IMR-90 (cell line): ENCODE data around the gene TNFSF12. TPM values are rescaled to one million over a fixed set of nuclear protein-coding genes. Genes with fewer than 3 reads are reported as not detected.

Experiments
- ATAC-seq: fragments of 200-7000 bp; cut with Tn5 transposase; 2 replicates; pipeline ENCODE4 v1.9.1; 2020; ENCODE audit warnings: low read depth, mild to moderate bottlenecking, moderate library complexity
- BruUV-seq: library from RNA; stranded (reverse); fragments of 400-500 nt; replicated peaks from 2 replicates; lab custom pipeline; 2021; lab: Mats Ljungman, UMichigan
- CTCF ChIA-PET: fragments of 300-600 bp; formaldehyde crosslinking; extraction: SDS; loops from one replicate; lab custom pipeline; 2021; ENCODE audit warnings: antibody characterized with exemption; lab: Yijun Ruan, JAX
- POLR2A ChIA-PET: fragments of 300-600 bp; sonication (Branson Sonifier 250); formaldehyde crosslinking; loops from one replicate; lab custom pipeline; 2022; ENCODE audit warnings: antibody characterized with exemption; ENCODE audit not compliant: unreplicated experiment; lab: Charles Lee
- DNase-seq: peaks from one replicate; pipeline ENCODE4 v3.0.0; 2013
- H2AFZ ChIP-seq: replicated peaks from 2 replicates; pipeline ENCODE3; 2013; ENCODE audit warnings: low read length, mild to moderate bottlenecking; ENCODE audit not compliant: poor library complexity
- H2AK5ac ChIP-seq: 2 replicates; pipeline ENCODE4 v1.6.1; 2013; ENCODE audit warnings: low read depth, low read length, inconsistent platforms
- H2AK9ac ChIP-seq: replicated peaks from 2 replicates; pipeline ENCODE3; 2013; ENCODE audit warnings: mild to moderate bottlenecking, low read depth, low read length, moderate library complexity; ENCODE audit not compliant: poor library complexity
- H2BK120ac ChIP-seq: 2 replicates; pipeline ENCODE4 v1.6.1; 2013; ENCODE audit warnings: low read depth, low read length, inconsistent platforms
- H2BK15ac ChIP-seq: 3 replicates; pipeline ENCODE4 v1.6.1; 2013; ENCODE audit warnings: low read depth, low read length, inconsistent platforms
- H2BK20ac ChIP-seq: 2 replicates; pipeline ENCODE4 v1.6.1; 2013; ENCODE audit warnings: low read depth, mild to moderate bottlenecking, inconsistent platforms, low read length, moderate library complexity
- H2BK5ac ChIP-seq: 2 replicates; pipeline ENCODE4 v1.6.1; 2013; ENCODE audit warnings: mild to moderate bottlenecking, low read depth, low read length, inconsistent platforms; ENCODE audit not compliant: poor library complexity, severe bottlenecking
- H3K14ac ChIP-seq: replicated peaks from 2 replicates; pipeline ENCODE4 v1.6.1; 2013; ENCODE audit warnings: low read depth, low read length, inconsistent platforms
- H3K18ac ChIP-seq: 2 replicates; pipeline ENCODE4 v1.6.1; 2013; ENCODE audit warnings: low read depth, low read length, control low read depth
- H3K23ac ChIP-seq: 2 replicates; pipeline ENCODE4 v1.6.1; 2013; ENCODE audit warnings: low read depth, low read length, inconsistent platforms
- H3K27ac ChIP-seq: 2 replicates; pipeline ENCODE4 v1.5.1; 2013; ENCODE audit warnings: mild to moderate bottlenecking, control low read depth, low read length; ENCODE audit not compliant: insufficient read depth
- H3K27me3 ChIP-seq: 2 replicates; pipeline ENCODE4 v1.6.1; 2013; ENCODE audit warnings: low read length; ENCODE audit not compliant: control insufficient read depth, insufficient read depth
- H3K36me3 ChIP-seq: 2 replicates; pipeline ENCODE4 v1.6.1; 2013; ENCODE audit warnings: low read length, mixed read lengths; ENCODE audit not compliant: control insufficient read depth, insufficient read depth
- H3K4ac ChIP-seq: 2 replicates; pipeline ENCODE4 v1.6.1; 2013; ENCODE audit warnings: low read depth, low read length, inconsistent platforms
- H3K4me1 ChIP-seq: 2 replicates; pipeline ENCODE4 v1.6.1; 2013; ENCODE audit warnings: low read length, mixed read lengths; ENCODE audit not compliant: control insufficient read depth, insufficient read depth
- H3K4me2 ChIP-seq: 2 replicates; pipeline ENCODE4 v1.6.1; 2013; ENCODE audit warnings: low read depth, mild to moderate bottlenecking, control low read depth, low read length, moderate library complexity
- H3K4me3 ChIP-seq: 2 replicates; pipeline ENCODE4 v1.5.1; 2013; ENCODE audit warnings: low read depth, mild to moderate bottlenecking, control low read depth, low read length, moderate library complexity; ENCODE audit not compliant: insufficient read depth
- H3K56ac ChIP-seq: 2 replicates; pipeline ENCODE4 v1.6.1; 2013; ENCODE audit warnings: low read length, inconsistent platforms; ENCODE audit not compliant: insufficient read depth; ENCODE audit errors: extremely low read depth
- H3K79me1 ChIP-seq, 2 experiments: 2 replicates each; pipeline ENCODE4 v1.6.1; 2013; ENCODE audit warnings: low read length in 2 of 2, inconsistent platforms in 1 of 2, low read depth in 1 of 2
- H3K9ac ChIP-seq: 2 replicates; pipeline ENCODE4 v1.6.1; 2013; ENCODE audit warnings: low read depth, low read length, control low read depth
- H3K9me1 ChIP-seq: 2 replicates; pipeline ENCODE4 v1.6.1; 2013; ENCODE audit warnings: low read length, inconsistent platforms; ENCODE audit not compliant: insufficient read depth
- H3K9me3 ChIP-seq: 2 replicates; pipeline ENCODE4 v1.6.1; 2013; ENCODE audit warnings: low read length; ENCODE audit not compliant: control insufficient read depth, insufficient read depth
- H4K20me1 ChIP-seq: 2 replicates; pipeline ENCODE4 v1.6.1; 2013; ENCODE audit warnings: low read length, inconsistent platforms; ENCODE audit not compliant: insufficient read depth
- H4K5ac ChIP-seq: 2 replicates; pipeline ENCODE4 v1.6.1; 2013; ENCODE audit warnings: mild to moderate bottlenecking, low read depth, low read length, control low read depth
- H4K8ac ChIP-seq, 2 experiments: 2 replicates each; pipeline ENCODE4 v1.6.1; 2013; ENCODE audit warnings: low read depth in 2 of 2, low read length in 2 of 2, control low read depth in 1 of 2, inconsistent platforms in 1 of 2
- H4K91ac ChIP-seq: 2 replicates; pipeline ENCODE4 v1.6.1; 2013; ENCODE audit warnings: low read depth, low read length, inconsistent platforms; ENCODE audit not compliant: insufficient read depth
- BHLHE40 ChIP-seq: fragments of 150-350 bp; IDR thresholded peaks from 2 replicates; pipeline ENCODE4 v1.6.1; 2016; ENCODE audit warnings: mild to moderate bottlenecking, low read depth, low read length
- CEBPB ChIP-seq: IDR thresholded peaks from 2 replicates; pipeline ENCODE4 v1.6.1; 2012; ENCODE audit warnings: low read depth, low read length, improper control_type of control experiment
- CHD1 ChIP-seq: IDR thresholded peaks from 2 replicates; pipeline ENCODE4 v1.6.1; 2012; ENCODE audit warnings: low read depth, low read length, improper control_type of control experiment
- ELK1 ChIP-seq: fragments of 150-350 bp; IDR thresholded peaks from 2 replicates; pipeline ENCODE4 v1.6.1; 2016; ENCODE audit warnings: low read depth, mild to moderate bottlenecking, low read length, moderate library complexity, borderline replicate concordance
- FOS ChIP-seq: fragments of 150-350 bp; IDR thresholded peaks from 2 replicates; pipeline ENCODE4 v1.6.1; 2016; ENCODE audit warnings: low read depth, low read length
- MAZ ChIP-seq: IDR thresholded peaks from 2 replicates; pipeline ENCODE4 v1.6.1; 2012; ENCODE audit warnings: low read depth, mild to moderate bottlenecking, low read length, improper control_type of control experiment, moderate library complexity, borderline replicate concordance
- MXI1 ChIP-seq: IDR thresholded peaks from 2 replicates; pipeline ENCODE4 v1.6.1; 2012; ENCODE audit warnings: low read depth, mild to moderate bottlenecking, low read length, moderate library complexity, borderline replicate concordance
- RAD21 ChIP-seq: IDR thresholded peaks from 2 replicates; pipeline ENCODE4 v1.6.1; 2012; ENCODE audit warnings: low read length, improper control_type of control experiment
- RCOR1 ChIP-seq: IDR thresholded peaks from 2 replicates; pipeline ENCODE4 v1.6.1; 2012; ENCODE audit warnings: mild to moderate bottlenecking, low read length, improper control_type of control experiment; ENCODE audit not compliant: insufficient replicate concordance
- RFX5 ChIP-seq: IDR thresholded peaks from 2 replicates; pipeline ENCODE4 v1.8.0; 2012; ENCODE audit warnings: low read depth, mild to moderate bottlenecking, low read length, moderate library complexity
- SMC3 ChIP-seq: fragments of 150-350 bp; IDR thresholded peaks from 2 replicates; pipeline ENCODE4 v1.6.1; 2016; ENCODE audit warnings: low read depth, mild to moderate bottlenecking, antibody characterized with exemption, low read length, moderate library complexity
- WGBS, 2 experiments: methylation state at CpG; one replicate each; pipeline versions ENCODE4 v1.1.5 to v1.1.7; 2013; ENCODE audit warnings: missing lambda C conversion rate in 2 of 2; ENCODE audit not compliant: insufficient read length in 1 of 2; ENCODE audit errors: extremely low coverage in 2 of 2; 5-methylcytosine and 5-hydroxymethylcytosine counted together
- dilution Hi-C: fragments of 300-500 bp; cut with HindIII; formaldehyde crosslinking; loops from one replicate; pipeline ENCODE4 v1.14.3; 2018; ENCODE audit warnings: low sequenced_read_pairs; ENCODE audit not compliant: unreplicated experiment
- in situ Hi-C: fragments of 300-500 bp; cut with MboI; formaldehyde crosslinking; loops from 3 replicates; pipeline ENCODE4 v1.14.3; 2019; ENCODE audit warnings: low sequenced_read_pairs, inconsistent platforms, mixed read lengths
- intact Hi-C: fragments of 100-400 bp; cut with micrococcal nuclease; formaldehyde crosslinking; loops from 2 replicates; pipeline ENCODE4 v1.10.0; 2022
- polyA plus RNA-seq, 3 experiments: library from polyadenylated mRNA; depleted of rRNA; stranded (reverse); fragments of >200 nt; gene quantifications; 2 replicates each; pipeline ENCODE4 v1.2.3, GENCODE V29; 2012; ENCODE audit warnings: low replicate concordance in 1 of 3
- total RNA-seq: library from RNA; depleted of rRNA; stranded (reverse); fragments of >200 nt; gene quantifications from 2 replicates; pipeline ENCODE4 v1.2.3, GENCODE V29; 2012
- TF ChIP-seq, protein P1 (sequence below): conservative IDR thresholded peaks from 2 replicates; pipeline ENCODE4 v1.5.1; 2012; ENCODE audit warnings: mild to moderate bottlenecking, low read depth, low read length, improper control_type of control experiment
- TF ChIP-seq, protein P2 (sequence below): fragments of 150-350 bp; IDR thresholded peaks from 2 replicates; pipeline ENCODE4 v1.6.1; 2017; ENCODE audit warnings: mild to moderate bottlenecking, antibody characterized with exemption, low read length, low read depth

The TNFSF12 gene
- total and polyA plus RNA-seq, 2 of the 4 experiments (the other 2 are of a cell fraction), result 2.7 to 22.0 TPM

DNA sequence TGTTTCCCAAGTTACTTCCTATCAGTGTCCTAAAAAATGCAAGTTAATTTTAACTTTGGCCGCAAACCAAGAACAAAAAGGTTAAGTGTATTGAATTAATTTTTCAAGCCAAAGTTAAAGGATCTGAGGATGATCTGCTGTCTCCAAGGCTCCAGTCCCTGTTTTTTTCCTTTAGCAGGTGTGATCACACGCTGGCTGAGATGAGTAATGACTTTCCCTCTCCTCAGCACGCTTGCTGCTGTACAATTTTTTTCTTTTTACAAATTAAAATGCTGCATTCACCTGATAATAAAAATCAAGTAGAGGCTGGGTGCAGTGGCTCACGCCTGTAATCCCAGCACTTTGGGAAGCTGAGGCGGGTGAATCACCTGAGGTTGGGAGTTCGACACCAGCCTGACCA, 3.9 kb upstream of the TNFSF12 start:
- CTCF ChIA-PET, result no interaction called here
- in situ Hi-C loops (loop anchor here (25.0 kb wide), 1 partner anchor 483 kb away; no protein-coding TSS in a partner anchor), dilution Hi-C loops (no loop called here)

More for the DNA sequence above, 3.9 kb upstream of the TNFSF12 start:
- Histone ChIP-seq H3K4me2 (no peak overlapping the region), H3K4me3 (no peak overlapping the region), H2BK15ac (no peak overlapping the region), H4K5ac (no peak overlapping the region), H3K27ac (no peak overlapping the region), H2AK9ac (no peak overlapping the region), H3K18ac (no peak overlapping the region), H3K4ac (no peak overlapping the region), H3K9me1 (peaks cover 5% of the 10 kb centered on the region; the same call in 1 of the 2 replicates), H4K91ac (no peak overlapping the region), H3K79me1 (peaks cover 0 to 13% of the 10 kb centered on the region in 2 experiments; a peak in 2 of 4 replicates), H2AK5ac (no peak overlapping the region), H2BK5ac (no peak overlapping the region), H3K9ac (no peak overlapping the region), H3K9me3 (no peaks in the 10 kb centered on the region), H2BK120ac (no peak overlapping the region), H4K20me1 (no peaks in the 10 kb centered on the region), H3K4me1 (peaks cover 8% of the 10 kb centered on the region), H3K27me3 (peaks cover 12% of the 10 kb centered on the region), H2AFZ (no peak overlapping the region), H4K8ac (no peak overlapping the region), H3K14ac (no peak overlapping the region), H3K56ac (no peak overlapping the region), H3K36me3 (no peaks in the 10 kb centered on the region), H2BK20ac (no peak overlapping the region), H3K23ac (no peak overlapping the region)
- TF ChIP-seq SMC3 (no peak), CHD1 (no peak), BHLHE40 (no peak), FOS (no peak), CEBPB (no peak), RCOR1 (no peak), MXI1 (no peak), RAD21 (no peak), ELK1 (no peak), MAZ (no peak), RFX5 (no peak)
- TF ChIP-seq, protein P1, sequence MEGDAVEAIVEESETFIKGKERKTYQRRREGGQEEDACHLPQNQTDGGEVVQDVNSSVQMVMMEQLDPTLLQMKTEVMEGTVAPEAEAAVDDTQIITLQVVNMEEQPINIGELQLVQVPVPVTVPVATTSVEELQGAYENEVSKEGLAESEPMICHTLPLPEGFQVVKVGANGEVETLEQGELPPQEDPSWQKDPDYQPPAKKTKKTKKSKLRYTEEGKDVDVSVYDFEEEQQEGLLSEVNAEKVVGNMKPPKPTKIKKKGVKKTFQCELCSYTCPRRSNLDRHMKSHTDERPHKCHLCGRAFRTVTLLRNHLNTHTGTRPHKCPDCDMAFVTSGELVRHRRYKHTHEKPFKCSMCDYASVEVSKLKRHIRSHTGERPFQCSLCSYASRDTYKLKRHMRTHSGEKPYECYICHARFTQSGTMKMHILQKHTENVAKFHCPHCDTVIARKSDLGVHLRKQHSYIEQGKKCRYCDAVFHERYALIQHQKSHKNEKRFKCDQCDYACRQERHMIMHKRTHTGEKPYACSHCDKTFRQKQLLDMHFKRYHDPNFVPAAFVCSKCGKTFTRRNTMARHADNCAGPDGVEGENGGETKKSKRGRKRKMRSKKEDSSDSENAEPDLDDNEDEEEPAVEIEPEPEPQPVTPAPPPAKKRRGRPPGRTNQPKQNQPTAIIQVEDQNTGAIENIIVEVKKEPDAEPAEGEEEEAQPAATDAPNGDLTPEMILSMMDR, result no peak
- TF ChIP-seq, protein P2, sequence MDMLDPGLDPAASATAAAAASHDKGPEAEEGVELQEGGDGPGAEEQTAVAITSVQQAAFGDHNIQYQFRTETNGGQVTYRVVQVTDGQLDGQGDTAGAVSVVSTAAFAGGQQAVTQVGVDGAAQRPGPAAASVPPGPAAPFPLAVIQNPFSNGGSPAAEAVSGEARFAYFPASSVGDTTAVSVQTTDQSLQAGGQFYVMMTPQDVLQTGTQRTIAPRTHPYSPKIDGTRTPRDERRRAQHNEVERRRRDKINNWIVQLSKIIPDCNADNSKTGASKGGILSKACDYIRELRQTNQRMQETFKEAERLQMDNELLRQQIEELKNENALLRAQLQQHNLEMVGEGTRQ, result no peak
- intact Hi-C loops, result no loop called here
- no peak for DNase-seq
- BruUV-seq, result no TSS peak
- ATAC-seq, result no peak
- WGBS, 2 experiments, result 80% methylated on average over 1 of the region's 6 CpGs; no CpG with 5 or more reads in 1 of the 2 experiments
- POLR2A ChIA-PET, result no interaction called here
